GM19239 (cell line): Measurements from ENCODE around the gene SERPINE3.

Experiments used
- DNase-seq: peaks from one replicate; pipeline ENCODE4 v3.0.0; 2011; ENCODE audit warnings: low spot score; ENCODE audit not compliant: insufficient read length
- FAIRE-seq: peaks from 2 replicates; lab custom pipeline; 2011; peaks lifted over from hg19 to GRCh38; lab: Jason Lieb, UNC

SERPINE3 gene

GRCh38 chr13:51339354-51339753 is at the start of gene SERPINE3:
Gene SERPINE3, plus strand, starts transcription at chr13:51339691. Its CDS starts 1,401 bp downstream, at chr13:51341092.
- FAIRE-seq (no peak), DNase-seq (no peak)

GRCh38 chr13:51291341-51291740 is 48.1 kb upstream of the SERPINE3 start:
- DNase-seq (no peak), FAIRE-seq (no peak)

GRCh38 chr13:51292000-51292565 is 47.4 kb upstream of the SERPINE3 start:
- DNase-seq (no peak), FAIRE-seq (no peak)

- no peak for FAIRE-seq
- DNase-seq: no peak
Observed at GRCh38 chr13:51297556-51297955, 41.9 kb upstream of the SERPINE3 start.

- FAIRE-seq (no peak), DNase-seq (no peak)
Observed at GRCh38 chr13:51298812-51299211, 40.7 kb upstream of the SERPINE3 start.

GRCh38 chr13:51303063-51303552 is 36.4 kb upstream of the SERPINE3 start:
- FAIRE-seq (no peak), DNase-seq (no peak)

GRCh38 chr13:51303882-51304281 is 35.6 kb upstream of the SERPINE3 start:
- DNase-seq: no peak
- FAIRE-seq: no peak

GRCh38 chr13:51305271-51305967 is 34.1 kb upstream of the SERPINE3 start:
- DNase-seq (no peak), FAIRE-seq (no peak)

- DNase-seq: no peak
- FAIRE-seq: no peak
Observed at GRCh38 chr13:51308781-51309180, 30.7 kb upstream of the SERPINE3 start.

- no peak for DNase-seq
- FAIRE-seq: no peak
Observed at GRCh38 chr13:51311231-51311630, 28.3 kb upstream of the SERPINE3 start.

- FAIRE-seq: no peak
Observed at GRCh38 chr13:51311957-51312520, 27.5 kb upstream of the SERPINE3 start.

GRCh38 chr13:51313619-51314018 is 25.9 kb upstream of the SERPINE3 start:
- DNase-seq (no peak), FAIRE-seq (no peak)

More at GRCh38 chr13:51311957-51312520, 27.5 kb upstream of the SERPINE3 start:
- no peak for DNase-seq

GRCh38 chr13:51317262-51317661 is 22.2 kb upstream of the SERPINE3 start:
- no peak for FAIRE-seq
- DNase-seq: no peak

- DNase-seq: no peak
- no peak for FAIRE-seq
Observed at GRCh38 chr13:51318015-51318414, 21.5 kb upstream of the SERPINE3 start.

GRCh38 chr13:51318876-51319275 is 20.6 kb upstream of the SERPINE3 start:
- FAIRE-seq (no peak), DNase-seq (no peak)

GRCh38 chr13:51321836-51322235 is 17.7 kb upstream of the SERPINE3 start:
- FAIRE-seq (no peak), DNase-seq (no peak)

GRCh38 chr13:51322826-51323225 is 16.7 kb upstream of the SERPINE3 start:
- FAIRE-seq: no peak
- DNase-seq: no peak

- FAIRE-seq (no peak), DNase-seq (no peak)
Observed at GRCh38 chr13:51323824-51324511, 15.5 kb upstream of the SERPINE3 start.

GRCh38 chr13:51324714-51325420 is 14.6 kb upstream of the SERPINE3 start:
- FAIRE-seq (no peak), DNase-seq (no peak)

GRCh38 chr13:51325837-51326236 is 13.7 kb upstream of the SERPINE3 start:
- FAIRE-seq (no peak), DNase-seq (no peak)
